Measurements from ENCODE around the gene MRPL2. TPM values are rescaled to one million over a fixed set of nuclear protein-coding genes. Genes with fewer than 3 reads are reported as not detected.
A peak's percentile ranks its signal among the peaks of the same experiment; 100 is the strongest.

Gene MRPL2
- 123 and 124 TPM in 2 replicates for total RNA-seq (2022)
- percentile 79 among the genes with signal in this experiment for Bru-seq, nascent RNA
- BruChase-seq, experiment 1, labeled RNA remaining after a 2-hour chase, result percentile 78 among the genes with signal in this experiment
- BruChase-seq, experiment 2, labeled RNA remaining after a 6-hour chase, result percentile 86 among the genes with signal in this experiment
- long read RNA-seq, transcript MRPL2-202 (7 exons, 1,588 nt), result major isoform, 111 of 131 reads
- long read RNA-seq, partial matches to known transcripts, result 5 of 131 reads
- long read RNA-seq, other reads (novel, unspliced or antisense), result 5 of 131 reads

GRCh38 chr6:43059168-43060033, at the start of gene MRPL2, which contains the start of gene KLC4:
Gene MRPL2 (minus strand): TSS chr6:43059434. CDS start chr6:43059381, 53 bp downstream.
Gene KLC4 (plus strand): TSS chr6:43059631. CDS start chr6:43061336, 1,705 bp downstream.
- POLR2A ChIA-PET, result interaction anchor here (0.5 to 2.4 kb wide), 16 partner anchors 14 to 358 kb away, joined by 3 to 22 read pairs (median 4); partner anchors contain the start of genes CNPY3, CUL9, KLHDC3 and MEA1
- BruUV-seq (replicated peaks), result no TSS peak
- peaks cover 2% of the 10 kb centered on the region; the same call in 1 of the 2 replicates for H3K36me3 ChIP-seq (ENCODE audit: control insufficient read depth, insufficient read depth, low read length)
- intact Hi-C loops (cut with micrococcal nuclease; ENCODE audit: unreplicated experiment), result loop anchor here (1.0 kb wide), 3 partner anchors 31 to 112 kb away; partner anchors contain the start of genes KLHDC3 and SRF
- CTCF ChIA-PET, result interaction anchor here (0.5 to 1.3 kb wide), 10 partner anchors 27 to 495 kb away, joined by 3 to 8 read pairs (median 3); partner anchors contain the start of gene RRP36
- TF ChIP-seq CTCF (IDR thresholded peaks at IDR 0.05; ENCODE audit: insufficient read depth in 1 of 2, low read depth in 1 of 2, low read length in 1 of 2, severe bottlenecking in 1 of 2, unreplicated experiment in 1 of 2), result no peak
- no peaks in the 10 kb centered on the region for H3K9me3 Mint-ChIP-seq (ENCODE audit: unreplicated experiment)
- peaks cover 55% of the 10 kb centered on the region for H3K36me3 Mint-ChIP-seq (ENCODE audit: insufficient read depth, unreplicated experiment)
- H3K27me3 ChIP-seq (replicated peaks; ENCODE audit: control insufficient read depth, insufficient read depth, low read length), result no peaks in the 10 kb centered on the region
- peak within 1 kb of the TSS; percentile 88 for H3K4me3 Mint-ChIP-seq (ENCODE audit: unreplicated experiment)
- peak within 1 kb of the TSS; percentile 80 for H3K4me3 ChIP-seq (ENCODE audit: low read depth, low read length)
- H3K4me1 Mint-ChIP-seq (ENCODE audit: low read depth, unreplicated experiment), result peaks cover 34% of the 10 kb centered on the region
- no peaks in the 10 kb centered on the region for H3K9me3 ChIP-seq
- DNase-seq, result peak; percentile 96 to 98
- H3K27ac Mint-ChIP-seq (ENCODE audit: unreplicated experiment), result peak within 1 kb of the TSS; percentile 82
- H3K4me1 ChIP-seq, result peaks cover 29% of the 10 kb centered on the region
- no peaks in the 10 kb centered on the region for H3K27me3 Mint-ChIP-seq (ENCODE audit: insufficient read depth, unreplicated experiment)

- Mint-ChIP-seq H3K36me3 (ENCODE audit: insufficient read depth, unreplicated experiment) (peaks cover 11% of the 10 kb centered on the region), H3K9me3 (ENCODE audit: unreplicated experiment) (no peaks in the 10 kb centered on the region), H3K27ac (ENCODE audit: unreplicated experiment) (no peak overlapping the region), H3K4me3 (ENCODE audit: unreplicated experiment) (no peak overlapping the region), H3K27me3 (ENCODE audit: insufficient read depth, unreplicated experiment) (no peaks in the 10 kb centered on the region), H3K4me1 (ENCODE audit: low read depth, unreplicated experiment) (peaks cover 12% of the 10 kb centered on the region)
- intact Hi-C loops (cut with micrococcal nuclease; ENCODE audit: unreplicated experiment), result no loop called here
- ChIA-PET CTCF (no interaction called here), POLR2A (no interaction called here)
- Histone ChIP-seq H3K4me1 (no peaks in the 10 kb centered on the region; the same call in 1 of the 2 replicates), H3K9me3 (no peaks in the 10 kb centered on the region), H3K36me3 (ENCODE audit: control insufficient read depth, insufficient read depth, low read length) (no peaks in the 10 kb centered on the region; the same call in 1 of the 2 replicates), H3K27me3 (replicated peaks; ENCODE audit: control insufficient read depth, insufficient read depth, low read length) (no peaks in the 10 kb centered on the region), H3K4me3 (ENCODE audit: low read depth, low read length) (no peak overlapping the region)
- DNase-seq, result no peak
- no TSS peak for BruUV-seq (replicated peaks)
- TF ChIP-seq CTCF (IDR thresholded peaks at IDR 0.05; ENCODE audit: insufficient read depth in 1 of 2, low read depth in 1 of 2, low read length in 1 of 2, severe bottlenecking in 1 of 2, unreplicated experiment in 1 of 2), result no peak
Observed at GRCh38 chr6:43107344-43108062, 48.3 kb upstream of the MRPL2 start.

Measured in Caco-2 (cell line).